T-helper 2 cell (primary cell): ENCODE measurements around the gene BMERB1.
A peak's percentile ranks its signal among the peaks of the same experiment; 100 is the strongest.
"Not testable (repeated sequence)": the region's sequence is repeated elsewhere in the genome, so short reads cannot be mapped to it uniquely, and the experiment has no call there.

ENCODE experiments used
- DNase-seq, 5 experiments: peaks; one replicate each; pipeline versions ENCODE4 v3.0.0 to v3.0.0-alpha.2; 2012 to 2022

Gene BMERB1

DNA sequence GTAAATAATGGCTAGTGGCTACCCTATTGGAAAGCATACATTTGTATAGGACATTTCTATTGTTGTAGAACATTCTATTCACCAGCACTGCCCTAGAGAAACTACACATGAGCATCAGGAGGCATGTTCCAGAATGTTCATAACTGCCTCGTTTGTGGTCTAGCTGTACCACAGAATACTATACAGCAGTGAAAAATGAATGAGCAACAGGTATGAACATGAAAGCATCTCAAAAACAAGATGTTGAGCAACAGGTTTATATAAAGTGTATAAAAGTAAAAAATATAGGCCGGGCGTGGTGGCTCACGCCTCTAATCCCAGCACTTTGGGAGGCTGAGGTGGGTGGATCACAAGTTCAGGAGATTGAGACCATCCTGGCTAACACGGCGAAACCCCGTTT is 91.7 kb downstream of the BMERB1 start:
- no peak for DNase-seq

DNA sequence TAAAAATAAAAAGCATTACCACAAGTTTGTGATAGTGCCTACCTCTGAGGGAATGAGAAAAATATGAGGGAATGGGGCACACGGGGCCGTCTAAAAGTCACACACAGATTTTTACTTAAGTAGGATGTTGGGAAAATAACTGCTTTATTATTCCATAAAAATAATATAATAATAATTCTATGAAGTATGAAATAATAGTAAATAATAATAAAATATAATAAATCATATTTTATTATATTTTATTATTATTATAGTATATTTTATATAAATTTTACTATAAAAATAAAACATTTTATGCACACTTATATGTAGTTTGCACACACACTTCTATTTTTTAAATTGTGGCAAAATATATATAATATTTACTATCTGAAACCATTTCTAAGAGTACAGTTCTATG is 92.3 kb downstream of the BMERB1 start:
- DNase-seq, result no peak

DNA sequence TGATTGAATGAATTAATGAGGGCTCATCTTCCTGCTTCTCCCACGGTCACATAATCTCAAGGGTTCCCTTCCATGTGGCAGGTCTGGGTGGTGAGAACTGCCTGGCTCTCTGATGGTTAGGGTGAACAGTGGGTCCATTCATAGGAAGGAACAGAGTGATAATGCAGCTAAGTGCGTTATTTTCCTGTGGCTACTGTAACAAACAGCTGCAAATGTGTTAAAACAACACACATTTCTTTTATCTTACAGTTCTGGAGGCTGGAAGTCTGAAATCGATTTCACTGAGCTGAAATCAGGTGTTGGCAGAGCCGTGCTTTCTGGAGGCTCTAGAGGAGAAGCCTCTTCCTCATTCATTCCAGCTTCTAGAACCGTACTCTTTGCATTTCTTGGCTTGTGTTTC is 95.3 kb downstream of the BMERB1 start:
- DNase-seq, result no peak

DNA sequence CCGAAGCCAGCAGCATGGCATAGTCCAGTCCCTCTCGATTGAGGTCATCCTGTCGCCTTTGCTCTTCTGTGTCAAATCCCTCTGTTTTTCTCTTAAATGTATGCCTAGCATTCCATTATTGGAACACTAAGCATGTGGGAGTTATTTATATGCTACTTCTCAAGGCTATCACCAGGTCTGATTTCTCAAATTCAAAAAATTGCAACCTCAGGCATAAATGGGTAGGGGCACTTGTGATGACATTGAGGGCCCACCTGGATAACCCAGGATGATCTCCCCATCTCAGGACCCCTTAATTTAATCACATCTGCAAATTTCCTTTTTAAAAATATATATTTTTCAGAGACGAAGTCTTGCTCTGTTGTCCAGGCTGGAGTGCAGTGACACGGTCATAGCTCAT is 95.7 kb downstream of the BMERB1 start:
- no peak for DNase-seq

DNA sequence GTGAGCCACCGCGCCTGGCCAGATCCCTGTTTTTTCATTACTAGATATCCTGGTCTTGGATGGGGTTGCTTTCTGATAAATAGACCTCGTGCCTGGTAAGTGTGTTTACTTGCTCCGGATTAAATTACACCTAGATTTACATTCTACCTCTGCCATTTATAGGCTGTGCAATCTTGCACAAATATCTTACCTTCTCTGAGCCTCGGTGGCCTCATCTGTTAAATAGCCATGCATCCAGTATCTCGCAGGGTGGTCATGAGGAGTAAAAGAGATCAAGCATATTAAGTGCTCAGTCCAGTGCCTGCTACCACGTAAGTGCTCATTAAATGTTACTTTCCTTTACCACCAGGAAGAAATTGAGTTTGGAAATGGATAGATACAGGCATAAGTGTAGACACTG is 98.4 kb downstream of the BMERB1 start:
- no peak for DNase-seq

DNA sequence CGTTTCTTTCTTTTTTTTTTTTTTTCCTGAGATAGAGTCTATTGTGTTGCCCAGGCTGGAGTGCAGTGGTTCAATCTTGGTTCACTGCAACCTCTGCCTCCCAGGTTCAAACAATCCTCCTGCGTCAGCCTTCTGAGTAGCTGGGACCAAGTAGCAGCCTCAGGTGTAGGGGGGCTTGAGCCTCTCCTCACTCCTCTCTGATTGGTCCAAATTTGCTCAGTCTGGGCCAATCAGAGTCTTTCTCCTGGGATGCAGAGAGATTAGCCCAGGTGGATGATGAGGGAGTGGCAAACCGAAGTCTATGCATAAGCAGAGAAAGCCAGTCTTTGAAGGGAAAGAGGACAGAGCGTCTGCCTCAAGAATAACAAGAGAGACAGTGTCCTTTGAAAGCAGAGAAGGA is 99.0 kb downstream of the BMERB1 start:
- DNase-seq, result no peak

DNA sequence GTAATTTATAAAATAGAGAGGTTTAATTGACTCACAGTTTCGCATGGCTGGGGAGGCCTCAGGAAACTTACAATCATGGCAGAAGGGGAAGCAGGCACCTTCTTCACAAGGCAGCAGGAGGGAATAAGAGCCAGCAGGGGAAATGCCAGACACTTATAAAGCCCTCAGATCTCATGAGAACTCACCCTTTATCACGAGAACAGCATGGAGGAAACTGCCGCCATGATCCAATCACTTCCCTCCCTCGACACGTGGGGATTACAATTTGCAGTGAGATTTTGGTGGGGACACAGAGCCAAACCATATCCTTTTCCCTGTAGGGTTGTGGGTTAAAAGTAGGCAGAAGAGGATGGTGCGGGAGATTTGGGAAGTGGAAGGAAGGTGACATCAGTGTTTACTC is 101.4 kb downstream of the BMERB1 start:
- no peak for DNase-seq

DNA sequence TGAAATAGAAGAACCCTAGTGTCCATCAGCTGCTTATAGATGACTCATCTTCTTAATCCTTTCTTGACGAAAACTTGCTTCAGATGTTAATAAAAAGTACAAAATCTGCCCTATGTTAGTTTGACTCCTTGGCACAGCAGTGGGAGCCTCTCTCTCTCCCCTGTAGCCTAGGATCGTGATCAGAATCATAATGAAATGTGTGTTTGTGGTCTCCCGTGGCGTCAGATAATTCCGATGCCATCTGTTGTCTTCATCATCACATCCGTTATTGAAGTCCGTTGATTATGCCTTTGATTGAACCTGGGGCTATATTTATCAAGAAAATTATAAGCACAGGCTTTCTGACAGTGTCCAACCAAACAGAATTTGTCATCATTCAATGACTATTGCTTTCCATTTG is 102.5 kb downstream of the BMERB1 start:
- DNase-seq, result no peak

DNA sequence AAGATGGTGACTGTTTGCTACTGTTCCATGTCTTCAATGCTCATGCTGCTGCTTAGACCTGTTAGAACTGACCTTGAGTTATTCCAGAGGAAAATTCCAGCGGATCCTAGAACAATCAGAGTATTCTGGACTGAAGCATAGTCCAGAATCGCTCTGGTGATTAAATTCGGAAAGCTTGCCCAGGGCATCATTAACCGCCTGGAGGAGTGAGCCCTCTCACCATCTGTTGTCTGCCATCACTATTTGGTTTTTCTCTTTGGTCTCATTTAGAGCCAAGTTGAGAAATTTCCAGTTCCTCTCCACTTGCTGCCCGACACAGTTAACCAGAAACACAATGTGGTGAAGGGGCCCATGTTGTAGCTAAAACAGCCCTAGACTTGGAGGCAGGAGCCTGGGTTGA is 104.1 kb downstream of the BMERB1 start:
- no peak for DNase-seq

DNA sequence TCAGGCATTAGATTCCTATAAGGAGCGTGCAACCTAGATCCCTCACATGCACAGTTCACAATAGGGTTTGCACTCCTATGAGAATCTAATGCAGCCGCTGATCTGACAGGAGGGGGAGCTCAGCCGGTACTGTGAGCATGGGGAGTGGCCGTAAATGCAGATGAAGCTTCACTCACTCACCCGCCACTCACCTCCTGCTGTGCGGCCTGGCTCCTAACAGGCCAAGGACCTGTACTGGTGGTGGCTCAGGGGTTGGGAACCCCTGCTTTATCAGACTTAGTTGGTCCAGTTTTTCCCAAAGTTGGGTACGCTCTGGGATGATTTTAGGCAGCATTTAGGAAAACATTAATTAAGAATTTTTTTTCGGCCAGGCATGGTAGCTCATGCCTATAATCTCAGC is 104.8 kb downstream of the BMERB1 start:
- no peak for DNase-seq

DNA sequence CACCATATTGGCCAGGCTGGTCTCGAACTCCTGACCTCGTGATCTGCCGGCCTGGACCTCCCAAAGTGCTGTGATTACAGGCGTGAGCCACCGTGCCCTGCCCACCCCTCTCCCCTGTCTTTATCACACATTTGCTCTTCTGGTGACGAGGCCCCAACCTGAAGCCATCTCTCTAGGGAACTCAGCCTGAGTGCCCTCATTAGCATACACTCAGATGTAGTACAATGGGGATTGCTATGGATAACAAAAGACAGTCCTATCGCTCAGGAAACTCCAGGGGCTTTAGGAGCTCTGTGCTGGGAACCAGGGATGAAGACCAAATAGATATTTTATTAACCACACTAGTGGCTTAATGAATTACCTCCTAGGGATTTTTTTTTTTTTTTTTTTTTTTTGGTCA is 107.9 kb downstream of the BMERB1 start:
- no peak for DNase-seq

DNA sequence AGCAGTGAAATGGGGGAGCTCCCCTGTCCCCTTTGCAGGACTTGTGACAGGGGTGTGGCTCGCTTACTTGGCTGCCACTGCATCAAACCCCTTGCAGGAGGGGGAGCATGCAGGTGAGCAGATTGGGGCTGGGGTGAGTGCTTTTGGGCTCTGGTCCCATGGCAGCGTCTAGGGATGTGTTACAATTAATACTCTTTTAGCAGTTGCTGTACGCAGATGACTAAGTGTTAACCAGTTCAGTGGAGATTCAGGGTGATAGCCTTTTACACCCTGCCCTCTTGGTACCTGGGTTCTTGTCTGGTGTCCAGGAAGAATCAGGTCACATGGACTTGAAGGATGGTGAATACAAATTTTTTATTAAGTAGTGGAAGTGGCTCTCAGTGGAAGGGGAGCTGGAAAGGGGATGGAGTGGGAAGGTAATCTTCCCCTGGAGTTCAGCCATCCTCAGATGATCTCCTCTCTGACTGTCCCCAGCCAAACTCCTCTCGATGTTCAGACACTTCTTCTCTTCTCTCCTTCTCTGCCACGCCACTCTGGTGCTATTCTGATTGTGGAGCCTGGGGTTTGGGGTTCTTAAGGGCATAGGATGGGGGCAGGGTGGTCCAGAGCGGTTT is 108.5 kb downstream of the BMERB1 start:
- DNase-seq, result no peak

DNA sequence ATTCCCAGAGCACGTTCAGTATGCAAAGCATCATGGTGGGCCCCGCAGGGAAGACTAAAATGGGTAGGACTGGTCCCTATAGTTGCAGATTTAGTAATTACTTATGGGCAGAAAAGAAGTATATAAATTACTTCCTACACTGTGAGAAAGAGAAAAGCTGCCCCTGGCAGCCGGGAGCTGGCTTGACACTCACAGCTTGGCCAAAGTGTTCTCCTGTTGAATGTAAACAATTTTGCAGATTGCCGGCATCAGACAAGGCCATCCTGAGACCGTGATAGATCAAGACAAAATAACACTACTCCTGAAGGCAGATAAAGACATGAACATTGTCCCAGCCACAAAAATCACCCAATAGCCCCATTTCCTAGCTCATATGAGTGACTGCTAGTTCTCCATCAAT is 110.0 kb downstream of the BMERB1 start:
- no peak for DNase-seq

DNA sequence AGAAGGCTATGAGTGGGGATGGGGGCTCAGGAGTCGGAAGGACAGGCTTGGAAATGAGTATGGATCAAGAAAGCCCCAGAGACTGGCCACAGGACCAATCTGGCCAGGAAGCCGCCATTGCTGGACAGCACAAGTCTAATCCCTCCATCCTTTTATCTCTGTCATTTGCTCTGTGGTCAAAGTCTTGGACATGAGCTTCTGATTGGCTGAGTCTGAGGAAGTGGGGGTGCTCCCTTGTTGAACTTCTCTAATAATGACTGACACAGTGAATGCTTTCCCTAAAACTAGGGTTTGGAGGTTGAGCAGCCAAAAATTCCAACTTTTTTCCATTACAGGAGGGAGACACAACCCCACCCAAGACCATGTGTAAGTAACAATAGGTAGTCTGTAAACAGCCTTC is 111.2 kb downstream of the BMERB1 start:
- DNase-seq, result no peak

DNA sequence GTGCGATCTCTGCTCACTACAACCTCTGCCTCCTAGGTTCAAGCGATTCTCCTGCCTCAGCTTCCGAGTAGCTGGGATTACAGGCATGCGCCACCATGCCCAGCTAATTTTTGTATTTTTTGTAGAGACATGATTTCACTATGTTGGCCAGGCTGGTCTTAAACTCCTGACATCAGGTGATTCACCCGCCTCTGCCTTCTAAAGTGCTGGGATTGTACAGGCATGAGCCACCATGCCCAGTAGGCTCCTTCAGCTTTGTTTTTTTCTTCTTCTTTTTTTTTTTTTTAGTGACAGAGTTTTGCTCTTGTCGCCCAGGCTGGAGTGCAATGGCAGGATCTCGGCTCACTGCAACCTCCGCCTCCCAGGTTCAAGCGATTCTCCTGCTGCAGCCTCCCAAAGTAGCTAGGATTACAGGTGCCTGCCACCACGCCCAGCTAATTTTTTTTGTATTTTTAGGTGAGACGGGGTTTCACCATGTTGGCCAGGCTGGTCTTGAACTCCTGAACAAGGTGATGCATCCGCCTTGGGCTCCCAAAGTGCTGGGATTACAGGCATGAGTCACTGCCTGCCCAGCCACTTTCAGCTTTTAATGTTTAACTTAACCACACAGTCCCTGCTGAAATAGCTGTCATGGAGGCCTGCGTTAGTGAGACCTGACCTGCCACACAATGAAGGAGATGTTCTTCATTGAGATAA is 112.8 kb downstream of the BMERB1 start:
- not testable (repeated sequence) for DNase-seq

DNA sequence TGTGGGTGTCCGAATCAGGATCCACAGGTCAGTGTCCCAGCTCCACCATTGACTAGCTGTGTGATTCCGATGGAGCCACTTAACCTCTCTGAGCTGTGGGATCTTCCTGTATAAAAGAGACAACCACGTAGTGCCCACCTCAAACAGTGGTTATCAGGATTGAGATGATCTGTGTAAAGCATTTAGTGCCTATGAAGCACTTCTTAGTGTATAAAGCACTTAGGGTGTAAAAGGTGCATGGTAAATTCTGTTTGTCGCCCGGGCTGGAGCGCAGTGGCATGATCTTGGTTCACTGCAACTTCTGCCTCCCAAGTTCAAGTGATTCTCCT is 113.3 kb downstream of the BMERB1 start:
- DNase-seq, result no peak

DNA sequence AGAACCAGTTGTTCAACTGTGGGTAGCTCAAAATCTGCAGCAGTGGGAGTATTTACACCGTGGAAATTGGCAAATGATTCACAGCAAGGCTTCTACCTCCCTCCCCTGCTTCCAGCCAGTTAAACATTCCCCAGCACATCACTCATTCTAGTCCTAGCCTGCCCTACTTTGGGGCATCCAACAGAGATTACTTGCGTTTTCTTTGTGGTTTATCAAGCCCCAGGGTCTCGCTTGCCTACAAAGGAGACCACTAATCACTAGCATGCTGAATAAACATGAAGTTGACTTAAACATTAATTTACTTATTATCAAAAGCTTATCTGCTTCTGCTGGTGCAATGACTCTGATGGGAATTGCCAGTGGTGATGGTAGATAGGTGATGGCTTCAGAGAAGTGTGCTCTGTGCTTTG is 114.1 kb downstream of the BMERB1 start:
- no peak for DNase-seq

DNA sequence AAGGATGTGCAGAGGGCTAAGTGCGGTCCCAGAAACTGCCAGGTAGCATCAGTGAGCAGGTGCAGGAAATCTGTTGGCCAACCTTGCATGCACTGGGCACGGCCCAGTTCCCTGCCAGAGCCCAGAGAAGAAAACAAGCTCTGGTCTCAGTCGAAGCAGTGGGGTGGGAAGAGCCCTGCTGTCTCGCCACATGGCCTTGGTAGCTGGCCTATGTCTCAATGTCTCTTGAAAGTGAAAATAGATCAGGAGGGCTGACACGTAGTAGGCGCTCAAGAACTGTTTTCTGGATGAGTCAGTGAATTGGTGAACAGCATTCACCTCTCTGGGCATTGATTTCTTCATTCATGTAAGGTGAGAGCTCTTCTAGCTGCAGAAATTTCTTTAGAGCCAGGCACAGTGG is 118.1 kb downstream of the BMERB1 start:
- DNase-seq, result peak in 1 of 5 experiments; percentile 31

DNA sequence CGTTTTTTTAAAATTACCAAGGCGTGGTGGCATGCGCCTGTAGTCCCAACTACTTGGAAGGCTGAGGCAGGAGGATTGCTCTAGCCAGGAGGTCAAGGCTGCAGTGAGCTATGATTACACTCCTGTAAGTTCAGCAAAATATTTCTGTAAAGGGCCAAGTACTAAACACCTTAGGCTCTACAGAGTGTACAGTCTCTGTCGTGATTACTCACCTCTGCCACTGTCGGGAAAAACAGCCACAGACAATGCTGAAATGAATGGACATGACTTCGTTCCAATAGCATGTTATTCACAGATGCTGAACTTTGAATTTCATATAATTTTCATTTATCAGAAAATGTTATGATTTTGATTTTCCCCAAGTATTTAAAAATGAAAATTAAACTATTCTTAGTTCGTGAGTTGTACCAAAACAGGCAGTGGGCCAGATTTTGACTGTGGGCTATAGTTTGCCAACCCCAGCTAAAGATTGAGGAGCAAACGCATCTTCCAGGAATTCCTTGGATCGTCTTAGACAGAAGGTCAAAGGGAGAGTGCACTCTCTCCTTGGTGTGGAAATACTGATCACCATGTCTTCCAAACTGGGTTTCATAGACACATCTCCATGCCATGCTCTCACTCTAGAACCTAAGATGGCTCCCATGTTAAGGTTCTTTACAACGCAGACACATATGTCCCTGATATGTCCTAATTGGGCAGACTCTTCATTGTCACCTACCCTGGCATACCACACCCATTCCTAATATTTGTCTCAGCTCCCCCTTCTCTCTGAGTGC is 119.1 kb downstream of the BMERB1 start:
- no peak for DNase-seq

DNA sequence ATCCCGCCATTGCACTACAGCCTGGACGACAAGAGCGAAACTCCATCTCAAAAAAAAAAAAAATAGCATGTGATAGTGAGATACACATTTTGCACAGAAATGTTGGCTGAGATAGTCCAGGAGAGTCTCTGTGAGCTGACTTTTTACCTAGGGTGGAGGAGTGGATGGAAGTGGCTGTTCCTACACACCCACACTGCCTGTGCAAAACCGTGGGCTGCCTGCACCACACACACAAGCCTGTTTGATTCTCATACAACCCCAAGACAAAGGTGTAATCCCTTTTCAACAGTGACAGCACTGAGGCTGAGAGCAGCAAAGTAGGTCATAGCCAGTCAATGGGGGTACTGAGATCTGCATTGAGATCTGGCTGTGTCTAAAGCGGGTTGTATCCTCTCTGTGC is 121.7 kb downstream of the BMERB1 start:
- DNase-seq, result no peak

DNA sequence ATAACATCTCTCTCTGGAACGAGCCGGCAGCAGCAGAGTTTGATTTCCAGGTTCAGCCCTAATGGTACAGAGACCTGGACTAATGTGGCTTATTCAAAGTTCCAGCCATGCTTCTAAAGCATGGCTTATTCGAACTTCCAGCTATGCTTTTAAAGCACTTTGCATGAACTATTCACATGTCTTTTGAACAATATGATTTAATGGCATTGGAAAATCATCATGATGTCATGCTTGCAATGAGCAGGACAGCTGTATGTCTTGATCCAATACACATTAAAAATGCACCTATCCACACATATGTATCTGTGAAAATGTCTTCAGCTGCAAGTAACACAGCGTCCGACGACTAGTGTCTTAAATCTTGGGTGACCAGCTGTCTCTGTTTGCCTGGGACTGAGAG is 122.9 kb downstream of the BMERB1 start:
- DNase-seq, result no peak

DNA sequence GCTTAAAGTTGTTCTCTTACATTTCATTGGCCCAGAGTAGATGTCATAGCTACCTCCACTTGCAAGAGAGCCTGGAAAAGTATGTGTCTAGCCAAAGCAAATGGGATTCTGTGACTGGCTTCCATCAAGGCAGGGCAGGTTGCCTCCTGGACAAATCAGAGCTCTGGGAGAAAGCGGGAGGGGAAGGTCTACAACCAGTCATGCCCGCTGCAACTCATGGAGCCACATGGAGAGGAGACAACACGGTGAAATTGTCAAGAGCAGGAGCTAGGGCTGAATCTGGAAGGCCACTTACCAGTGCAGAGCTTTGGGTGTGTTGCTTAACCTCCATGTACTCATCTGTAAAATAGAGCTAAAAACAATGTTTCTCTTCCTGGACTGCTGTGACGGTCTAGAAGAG is 124.8 kb downstream of the BMERB1 start:
- DNase-seq, result no peak

DNA sequence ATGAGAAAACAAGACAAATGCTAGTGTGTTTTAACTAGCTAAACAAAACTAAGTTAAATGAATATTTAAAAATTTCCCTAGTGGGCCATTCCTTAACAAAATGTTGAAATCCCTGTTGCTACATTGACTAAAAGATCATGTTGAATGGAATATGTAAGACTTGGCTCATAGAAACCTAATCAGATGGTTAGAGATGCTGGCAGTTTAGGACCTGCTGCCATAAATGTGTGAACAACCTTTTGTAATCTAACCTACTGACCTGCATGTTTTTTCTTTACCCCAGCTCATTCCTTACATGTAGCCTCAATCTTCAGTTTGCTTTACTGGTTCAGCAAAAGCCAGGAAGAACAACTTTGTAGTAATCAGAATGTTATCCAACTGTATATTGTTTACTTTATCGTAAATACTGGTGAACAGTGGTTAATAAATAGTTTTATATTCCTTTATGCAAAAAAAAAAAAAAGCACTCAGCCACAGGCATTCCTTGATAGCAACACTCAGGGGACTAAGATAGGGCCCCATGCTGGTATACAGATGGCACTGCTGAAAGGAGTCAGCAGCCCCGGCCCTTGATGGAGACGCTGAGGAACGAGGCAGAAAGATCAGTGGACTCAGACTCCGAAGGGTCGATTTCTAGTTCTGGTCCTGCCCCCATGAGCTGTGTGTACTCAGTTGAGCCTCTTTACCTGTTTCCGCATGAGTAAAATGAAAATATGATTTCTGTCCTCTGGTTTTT is 130.4 kb downstream of the BMERB1 start:
- no peak for DNase-seq

DNA sequence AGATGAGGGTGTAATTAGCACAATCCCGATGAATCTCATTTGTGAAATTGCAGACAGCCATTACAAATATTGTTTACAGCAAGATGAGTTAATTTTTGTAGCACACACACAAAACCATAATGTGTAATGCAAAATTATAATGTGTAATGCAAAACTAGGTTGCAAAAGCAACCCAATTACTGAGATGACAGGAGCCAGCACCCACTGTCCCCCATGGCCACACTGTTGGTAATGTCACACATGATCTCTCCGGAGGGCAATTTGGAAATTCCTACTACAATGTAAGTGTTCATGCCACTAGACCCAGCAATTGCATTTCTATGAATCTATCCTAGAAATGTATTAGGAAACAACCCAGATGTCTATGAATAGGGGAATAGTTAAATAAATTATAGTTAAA is 131.7 kb downstream of the BMERB1 start:
- DNase-seq, result no peak
